NCI-H524 treated with DMSO at 0.1 percent for 48 hours (cell line): ENCODE results near the gene TMEM161B.
"Not testable (repeated sequence)": the region's sequence is repeated elsewhere in the genome, so short reads cannot be mapped to it uniquely, and the experiment has no call there.

ENCODE experiments used
- DNase-seq: peaks from one replicate; lab custom pipeline; 2025; lab: John Stamatoyannopoulos, UW

TMEM161B gene

DNA sequence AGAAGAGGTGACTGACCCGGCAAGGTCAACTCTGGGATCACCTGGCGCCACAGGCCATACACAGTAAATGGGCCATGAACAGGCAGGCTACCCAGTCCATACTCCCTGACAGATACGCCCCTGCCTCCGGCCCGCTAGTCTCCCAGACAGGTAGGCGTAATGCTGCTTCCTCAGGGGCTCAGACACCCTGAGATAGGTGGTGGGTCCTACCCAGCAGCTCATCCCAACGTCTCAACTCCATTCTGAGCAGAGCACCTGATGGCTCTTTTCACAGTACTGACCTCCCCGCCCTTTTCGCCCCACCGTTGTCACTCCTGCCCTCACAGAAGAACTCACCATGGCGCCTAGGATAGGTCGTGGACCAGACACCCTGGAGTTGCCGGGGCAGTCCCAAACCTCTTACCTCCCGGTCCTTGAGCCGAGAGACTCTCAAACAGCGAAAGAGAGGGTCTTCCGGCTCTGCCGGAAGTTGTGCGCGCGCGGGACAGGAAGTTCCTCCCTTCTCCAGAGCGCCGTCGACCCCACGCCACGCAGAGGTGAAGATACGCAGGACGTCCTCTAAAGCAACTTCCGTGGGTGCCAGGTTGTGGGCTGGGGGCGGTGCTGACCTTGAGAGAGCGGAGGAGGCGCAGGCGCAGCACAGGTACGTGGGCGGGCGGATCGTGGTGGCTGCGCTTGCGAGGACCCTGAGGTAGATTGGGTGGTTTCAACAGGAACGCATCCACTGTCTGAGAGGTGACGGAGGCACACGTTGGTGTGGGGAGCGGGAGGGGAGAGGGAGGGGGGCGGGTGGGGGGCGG, at the start of gene TMEM161B:
TSS of gene TMEM161B (minus strand) at position 461 of the 800 bp plus-strand sequence. CDS start at position 339, 122 bp downstream.
- peak; percentile 89 for DNase-seq

DNA sequence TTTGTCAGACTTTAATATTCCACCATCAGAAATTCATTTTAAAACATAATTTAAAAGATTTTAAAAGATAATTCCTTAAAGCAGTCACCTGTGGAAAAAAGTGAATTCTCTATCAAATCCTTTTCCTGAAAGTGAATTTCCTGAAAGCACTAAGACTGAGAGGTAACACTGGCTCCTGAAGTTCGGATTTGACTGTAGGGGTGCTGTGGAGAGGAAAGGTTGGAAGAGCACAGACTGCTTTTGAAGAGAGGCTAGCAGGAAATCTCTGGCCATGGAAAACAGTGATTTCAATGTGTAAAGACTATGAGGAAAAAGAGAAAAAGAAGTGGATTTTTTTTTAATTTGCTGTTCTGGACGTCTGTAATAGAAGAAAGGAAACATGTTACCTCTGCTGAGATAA, 35.7 kb upstream of the TMEM161B start:
- DNase-seq, result no peak

DNA sequence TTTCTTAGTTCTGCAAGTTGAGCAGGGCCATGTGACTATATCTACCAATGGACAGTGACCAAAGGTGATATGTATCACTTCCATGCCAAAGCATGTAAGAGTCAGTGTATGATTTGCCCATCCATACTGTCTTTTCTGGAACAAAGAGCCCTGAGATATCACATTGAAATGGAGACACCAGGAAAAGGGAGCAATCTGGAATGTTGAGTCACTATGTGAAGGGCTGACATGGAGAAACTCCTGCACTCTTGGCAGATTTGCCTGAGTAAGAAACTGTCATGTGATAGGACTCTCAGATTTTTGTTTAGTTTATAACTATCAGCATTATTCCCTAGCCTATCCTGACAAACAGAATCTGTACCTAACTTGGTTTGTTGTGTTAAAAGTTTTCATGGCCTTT, 29.8 kb upstream of the TMEM161B start:
- no peak for DNase-seq

DNA sequence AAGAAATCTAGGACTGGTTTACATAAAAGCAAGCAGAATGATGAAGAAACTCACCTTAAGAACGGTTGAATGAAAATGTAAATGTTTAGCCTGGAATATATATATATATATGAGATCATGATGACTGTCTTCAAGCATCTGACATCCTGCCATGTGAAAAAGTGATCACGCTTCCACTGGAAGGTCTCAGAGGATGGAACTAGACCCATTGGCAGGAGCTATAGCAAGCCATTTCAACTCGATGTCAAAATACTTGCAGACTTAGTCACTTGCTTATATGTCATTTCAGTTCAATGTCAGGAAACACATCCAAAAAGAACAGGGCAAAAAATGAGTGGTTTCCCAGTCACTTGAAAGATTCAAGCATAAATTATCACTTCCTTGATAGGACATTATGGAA, 22.2 kb upstream of the TMEM161B start:
- DNase-seq, result no peak

GRCh38 chr5:88288528-88289197, 20.0 kb upstream of the TMEM161B start:
- no peak for DNase-seq

- DNase-seq, result no peak
Measured at GRCh38 chr5:88287846-88288527, 19.3 kb upstream of the TMEM161B start.

GRCh38 chr5:88287302-88287701, 18.7 kb upstream of the TMEM161B start:
- DNase-seq, result no peak

GRCh38 chr5:88283690-88284089, 15.0 kb upstream of the TMEM161B start:
- no peak for DNase-seq

- DNase-seq, result no peak
Measured at GRCh38 chr5:88281322-88281721, 12.7 kb upstream of the TMEM161B start.

- no peak for DNase-seq
Measured at GRCh38 chr5:88279584-88279983, 10.9 kb upstream of the TMEM161B start.

DNA sequence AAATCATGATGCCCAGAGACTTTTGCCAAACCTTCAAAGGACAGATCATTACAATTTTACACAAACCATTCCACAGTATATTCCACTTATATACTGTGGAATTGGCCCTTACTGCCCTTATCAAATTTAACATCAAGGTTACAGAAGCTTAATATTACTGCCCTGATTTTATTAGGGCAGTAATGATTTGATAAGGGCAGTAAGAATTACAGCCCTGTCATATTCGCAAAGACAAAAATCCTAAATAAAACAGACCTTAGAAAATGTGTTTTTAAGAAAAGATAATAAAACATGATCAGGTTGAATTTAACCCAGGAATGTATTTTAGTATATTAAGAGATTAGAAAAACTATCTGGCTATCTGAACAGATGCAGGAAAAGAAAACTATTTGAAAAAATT, 7.7 kb upstream of the TMEM161B start:
- DNase-seq, result no peak

DNA sequence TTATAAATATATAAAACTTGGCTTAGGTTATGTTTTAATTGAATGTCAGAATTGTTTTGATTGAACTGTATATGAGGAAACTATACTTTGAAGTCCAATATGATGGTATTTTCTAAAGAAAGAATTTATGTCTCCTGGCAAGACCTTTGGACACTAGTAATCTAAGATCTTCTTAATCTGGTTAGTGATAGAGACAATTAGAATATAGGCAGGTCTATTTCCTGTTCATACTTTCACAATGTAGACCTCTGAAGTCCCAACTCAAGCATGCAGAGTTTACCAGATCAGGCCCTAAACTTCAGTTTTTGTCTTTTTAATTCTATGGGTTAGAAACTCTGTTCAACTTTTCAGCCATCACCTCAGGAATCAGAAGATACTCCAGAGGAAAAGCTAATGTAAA, 6.9 kb upstream of the TMEM161B start:
- DNase-seq, result no peak

GRCh38 chr5:88269222-88269771, 652 bp upstream of the TMEM161B start:
- no peak for DNase-seq

DNA sequence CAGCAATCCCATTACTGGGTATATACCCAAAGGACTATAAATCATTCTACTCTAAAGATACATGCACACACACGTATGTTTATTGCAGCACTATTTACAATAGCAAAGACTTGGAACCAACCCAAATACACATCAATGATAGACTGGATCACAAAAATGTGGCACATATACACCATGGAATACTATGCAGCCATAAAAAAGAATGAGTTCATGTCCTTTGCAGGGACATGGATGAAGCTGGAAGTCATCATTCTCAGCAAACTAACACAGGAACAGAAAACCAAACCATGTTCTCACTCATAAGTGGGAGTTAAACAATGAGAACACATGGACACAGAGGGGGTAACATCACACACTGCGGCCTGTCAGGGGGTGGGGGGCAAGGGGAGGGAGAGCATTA, 4.1 kb downstream of the TMEM161B start:
- not testable (repeated sequence) for DNase-seq

DNA sequence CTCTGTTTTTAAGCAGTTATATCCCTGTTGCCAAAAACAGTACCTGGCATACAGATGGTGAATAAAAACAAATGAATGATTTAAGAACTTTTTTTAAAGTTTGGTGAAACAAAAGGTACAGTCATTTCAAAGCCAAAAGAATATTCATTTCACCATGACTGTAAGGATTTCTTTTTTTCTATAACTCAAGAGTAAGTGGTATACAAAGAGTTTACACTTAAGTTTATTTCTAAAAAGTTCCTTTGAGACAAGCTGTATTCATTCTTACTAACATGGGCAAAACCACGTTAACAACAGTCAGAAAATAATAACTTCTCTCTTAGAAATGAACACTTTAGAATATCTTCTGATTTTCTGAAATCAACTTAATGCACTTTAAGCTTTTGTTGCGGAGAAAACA, 5.3 kb downstream of the TMEM161B start:
- DNase-seq, result no peak

DNA sequence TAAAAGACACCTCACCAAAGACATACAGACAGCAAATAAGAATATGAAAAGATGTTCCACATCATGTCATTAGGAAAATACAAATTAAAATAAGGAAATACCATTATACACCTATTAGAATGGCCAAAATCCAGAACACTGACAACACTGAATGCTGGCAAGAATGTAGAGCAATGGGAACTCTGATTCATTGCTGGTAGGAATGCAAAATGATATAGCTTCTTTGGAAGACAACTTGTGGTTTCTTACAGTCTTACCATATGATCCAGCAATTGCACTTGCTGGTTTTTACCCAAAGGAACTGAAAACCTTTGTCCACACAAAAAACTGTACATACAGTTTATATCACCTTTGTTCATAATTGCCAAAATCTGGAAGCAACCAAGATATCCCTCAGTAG, 6.5 kb downstream of the TMEM161B start:
- DNase-seq, result no peak

- no peak for DNase-seq
Measured at GRCh38 chr5:88258636-88259035, 10.0 kb downstream of the TMEM161B start.

- DNase-seq, result no peak
Measured at GRCh38 chr5:88256872-88257271, 11.8 kb downstream of the TMEM161B start.

DNA sequence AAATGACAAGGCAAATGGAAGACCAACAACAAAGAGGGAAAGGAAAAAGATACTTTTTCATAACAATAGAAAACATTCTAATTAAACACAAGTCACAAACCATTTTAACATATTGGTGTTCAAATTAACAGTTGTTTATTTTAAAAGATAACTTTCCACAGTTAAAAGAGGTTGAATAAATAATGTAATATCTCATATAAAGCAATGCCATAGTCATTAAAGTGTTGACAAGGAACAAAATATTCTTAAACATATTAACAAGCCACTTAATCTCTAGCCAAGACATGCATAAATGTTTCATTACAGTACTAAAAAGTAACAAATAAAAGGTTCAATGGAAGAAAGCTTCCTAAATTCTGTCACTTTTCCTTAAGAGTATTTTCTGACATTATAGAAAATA, 12.6 kb downstream of the TMEM161B start:
- DNase-seq, result no peak

DNA sequence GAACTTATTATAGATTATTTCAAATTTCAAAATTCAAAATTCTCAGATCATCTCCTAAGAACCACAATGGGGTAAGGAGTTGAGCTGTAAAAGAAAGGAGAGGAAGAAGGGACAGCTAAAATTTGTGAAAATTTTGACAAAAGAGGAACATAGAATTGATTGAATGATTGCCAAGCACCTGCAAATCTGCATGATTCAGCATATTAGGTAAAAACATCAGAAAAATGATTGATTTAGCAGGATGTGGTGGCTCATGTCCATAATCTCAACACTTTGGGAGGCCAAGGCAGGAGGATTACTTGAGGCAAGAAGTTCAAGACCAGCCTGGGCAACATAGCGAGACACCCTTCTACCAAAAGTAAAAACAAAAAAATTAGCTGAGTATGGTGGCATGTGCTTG, 14.3 kb downstream of the TMEM161B start:
- DNase-seq, result no peak

DNA sequence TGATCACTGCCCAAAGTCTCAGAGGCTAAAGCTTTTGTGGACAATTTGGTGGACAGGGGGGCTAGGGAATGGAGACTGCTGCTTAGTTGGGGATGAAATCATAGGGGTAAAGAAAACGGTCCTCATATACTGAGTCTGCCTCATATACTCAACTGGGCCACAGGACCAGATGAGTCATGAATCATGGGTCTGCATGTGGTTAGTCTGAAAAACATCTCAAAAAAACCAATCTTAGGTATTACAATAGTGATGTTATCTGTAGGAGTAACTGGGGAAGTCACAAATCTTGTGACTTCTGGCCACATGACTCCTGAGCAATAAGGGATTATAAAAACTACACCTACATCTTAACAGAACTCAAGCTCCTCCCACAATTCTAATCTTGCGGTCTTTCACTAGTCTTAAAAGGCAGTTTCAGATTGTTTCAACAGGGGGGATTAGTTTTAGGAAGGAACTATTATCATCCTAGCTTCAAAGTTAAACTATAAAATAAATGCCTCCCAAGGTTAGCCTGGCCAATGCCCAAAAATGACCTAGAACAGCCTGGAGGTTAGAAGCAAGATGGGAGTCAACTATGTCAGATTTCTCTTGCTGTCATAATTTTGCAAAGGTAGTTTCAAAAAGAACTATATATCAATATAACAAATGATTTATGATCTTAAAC, 17.5 kb downstream of the TMEM161B start:
- no peak for DNase-seq

- DNase-seq, result no peak
Measured at GRCh38 chr5:88250010-88250409, 18.6 kb downstream of the TMEM161B start.
